ENCODE data around the gene DGKD. TPM values are rescaled to one million over a fixed set of nuclear protein-coding genes. Genes with fewer than 3 reads are reported as not detected.
"Not testable (repeated sequence)": the region's sequence is repeated elsewhere in the genome, so short reads cannot be mapped to it uniquely, and the experiment has no call there.

DGKD gene
- total RNA-seq, 1 experiment from 2014 or later, result 28.2 TPM

DNA sequence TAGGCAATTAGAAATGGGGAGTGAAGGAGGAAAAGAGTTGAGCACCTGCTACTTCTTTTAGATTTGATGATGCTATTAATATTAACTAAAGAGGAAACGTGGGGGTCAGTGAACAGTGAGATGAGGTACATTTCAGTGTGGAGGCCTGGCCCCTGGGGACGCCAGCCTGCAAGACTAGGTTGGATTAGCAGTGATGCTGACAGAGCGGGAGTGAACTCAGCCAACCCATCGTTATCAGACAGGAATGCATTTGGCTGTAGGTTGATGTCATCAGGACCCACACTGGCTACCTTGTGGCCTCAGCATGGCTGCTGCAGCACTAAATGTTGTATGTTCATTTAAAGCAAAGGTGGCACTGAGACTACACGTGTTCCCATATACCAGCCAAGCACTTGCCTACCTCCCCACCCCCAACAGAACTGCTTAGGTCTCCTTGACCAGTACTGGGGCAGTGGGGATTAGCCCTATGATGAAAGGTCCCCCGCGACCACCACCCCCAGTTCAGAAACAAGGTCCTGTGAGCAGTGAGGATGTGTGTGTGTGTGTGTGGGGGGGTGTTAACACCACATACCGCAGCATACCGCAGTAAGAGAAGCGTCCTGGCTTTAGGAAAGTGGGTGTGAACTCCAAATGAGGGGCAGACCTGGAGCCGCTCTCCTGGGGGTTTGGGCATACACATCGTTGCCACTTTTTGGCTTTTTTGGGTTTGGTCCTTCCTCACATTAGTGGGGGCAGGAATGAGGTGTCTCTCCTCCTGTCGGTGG is 26.0 kb downstream of the DGKD start:
- DNase-seq, result no peak
- peaks cover 4% of the 10 kb centered on the region; the same call in 1 of the 2 replicates for H3K36me3 ChIP-seq
- H3K27ac ChIP-seq, result no peak overlapping the region
- no peaks in the 10 kb centered on the region for H3K27me3 ChIP-seq
- H3K4me1 ChIP-seq, result peaks cover 12% of the 10 kb centered on the region; the same call in 1 of the 2 replicates
- no peak overlapping the region for H3K4me3 ChIP-seq
- H3K9me3 ChIP-seq (replicated peaks), result 0 out of 2 replicates have a peak, but pooled peaks cover 2% of the 10 kb centered on the region

GRCh38 chr2:233380995-233381637 is 26.8 kb downstream of the DGKD start:
- Histone ChIP-seq H3K36me3 (peaks cover 3% of the 10 kb centered on the region; the same call in 1 of the 2 replicates), H3K9me3 (replicated peaks) (0 out of 2 replicates have a peak, but pooled peaks cover 2% of the 10 kb centered on the region), H3K27ac (no peak overlapping the region), H3K27me3 (no peaks in the 10 kb centered on the region), H3K4me1 (peaks cover 8% of the 10 kb centered on the region; the same call in 1 of the 2 replicates), H3K4me3 (no peak overlapping the region)
- DNase-seq, result no peak

- Histone ChIP-seq H3K27ac (no peak overlapping the region), H3K4me1 (peaks cover 8% of the 10 kb centered on the region; the same call in 1 of the 2 replicates), H3K36me3 (no peaks in the 10 kb centered on the region), H3K4me3 (no peak overlapping the region), H3K9me3 (replicated peaks) (0 out of 2 replicates have a peak, but pooled peaks cover 2% of the 10 kb centered on the region), H3K27me3 (no peaks in the 10 kb centered on the region)
- no peak for DNase-seq
Observed at GRCh38 chr2:233381638-233381995, 27.3 kb downstream of the DGKD start.

GRCh38 chr2:233384015-233384414 is 29.7 kb downstream of the DGKD start:
- no peaks in the 10 kb centered on the region for H3K27me3 ChIP-seq
- H3K9me3 ChIP-seq (replicated peaks), result no peaks in the 10 kb centered on the region
- no peak overlapping the region for H3K4me3 ChIP-seq
- H3K4me1 ChIP-seq, result peaks cover 21% of the 10 kb centered on the region
- no peak for DNase-seq
- no peak overlapping the region for H3K27ac ChIP-seq
- H3K36me3 ChIP-seq, result no peaks in the 10 kb centered on the region

- Histone ChIP-seq H3K36me3 (no peaks in the 10 kb centered on the region), H3K9me3 (replicated peaks) (no peaks in the 10 kb centered on the region), H3K27ac (no peak overlapping the region), H3K27me3 (no peaks in the 10 kb centered on the region), H3K4me3 (no peak overlapping the region), H3K4me1 (peaks cover 21% of the 10 kb centered on the region)
- no peak for DNase-seq
Observed at GRCh38 chr2:233384811-233385488, 30.7 kb downstream of the DGKD start.

DNA sequence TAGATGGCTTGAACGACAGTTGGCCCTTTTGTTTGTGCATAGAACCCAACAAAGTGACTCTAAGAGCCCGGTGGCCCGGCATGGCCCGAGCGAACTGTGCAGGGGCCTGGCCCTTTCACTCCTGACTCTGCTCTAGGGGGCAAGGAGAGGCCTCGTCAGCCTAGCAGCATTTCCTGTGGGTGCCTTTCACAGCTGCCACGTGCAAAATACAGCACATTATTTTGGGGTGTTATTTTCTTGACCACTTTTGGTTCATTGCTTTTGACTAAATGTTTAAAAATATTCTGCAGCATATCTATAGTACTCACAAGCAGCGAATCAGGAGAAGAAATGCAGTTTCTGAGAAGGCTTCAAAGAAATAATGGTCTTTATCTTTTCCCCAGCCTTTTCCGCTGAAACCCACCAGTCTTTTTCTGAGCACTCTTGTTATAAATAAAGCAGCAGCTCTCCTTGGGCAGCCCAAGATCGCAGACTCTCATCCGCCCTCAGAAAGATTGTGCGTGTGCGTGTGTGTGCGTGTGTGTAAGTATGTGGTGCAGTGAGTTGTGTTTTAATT is 31.3 kb downstream of the DGKD start:
- Histone ChIP-seq H3K27me3 (no peaks in the 10 kb centered on the region), H3K27ac (no peak overlapping the region), H3K4me1 (peaks cover 21% of the 10 kb centered on the region), H3K9me3 (replicated peaks) (no peaks in the 10 kb centered on the region), H3K4me3 (no peak overlapping the region), H3K36me3 (no peaks in the 10 kb centered on the region; the same call in 1 of the 2 replicates)
- DNase-seq, result no peak

DNA sequence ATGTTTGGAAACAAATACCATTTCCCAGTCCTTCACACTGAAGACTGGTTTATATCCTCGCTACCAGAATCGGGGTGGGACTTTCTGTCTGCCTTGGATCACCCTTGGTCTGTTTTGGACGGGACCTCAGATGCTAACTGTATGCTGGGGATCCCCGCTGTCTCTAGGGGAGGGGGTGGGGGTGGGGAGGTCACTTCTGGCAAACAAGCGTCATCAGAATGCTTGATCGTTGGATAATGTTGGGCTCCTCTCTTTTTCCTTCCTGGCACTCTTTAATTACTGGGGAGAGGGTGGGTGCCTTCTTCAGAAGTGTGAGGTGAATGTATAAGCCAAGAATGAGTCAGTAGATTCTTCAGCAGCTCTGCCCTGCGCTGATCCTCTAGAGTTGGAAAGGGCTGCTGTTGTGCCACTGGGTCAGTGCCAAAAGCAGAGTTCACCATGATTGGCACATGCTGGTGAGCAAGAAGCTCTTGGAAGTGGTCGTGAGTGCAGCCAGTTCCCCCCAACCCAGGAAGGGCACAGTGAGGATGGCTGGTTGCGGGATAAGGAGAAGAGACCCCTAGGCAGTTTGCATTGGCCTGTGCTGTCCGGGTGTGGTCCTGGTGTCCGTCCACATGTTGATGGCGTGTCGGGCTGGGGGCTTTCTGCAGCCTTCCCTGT is 32.2 kb downstream of the DGKD start:
- Histone ChIP-seq H3K36me3 (peaks cover 2% of the 10 kb centered on the region; the same call in 1 of the 2 replicates), H3K4me1 (peaks cover 21% of the 10 kb centered on the region), H3K4me3 (no peak overlapping the region), H3K27me3 (no peaks in the 10 kb centered on the region), H3K27ac (no peak overlapping the region), H3K9me3 (replicated peaks) (no peaks in the 10 kb centered on the region)
- DNase-seq, result no peak

GRCh38 chr2:233387225-233387624 is 32.9 kb downstream of the DGKD start:
- Histone ChIP-seq H3K4me3 (peak overlapping the region; percentile 29; the same call in 1 of the 2 replicates), H3K27ac (peak overlapping the region; percentile 25; the same call in 1 of the 2 replicates), H3K9me3 (replicated peaks) (no peaks in the 10 kb centered on the region), H3K36me3 (peaks cover 3% of the 10 kb centered on the region; the same call in 1 of the 2 replicates), H3K27me3 (no peaks in the 10 kb centered on the region), H3K4me1 (peaks cover 20% of the 10 kb centered on the region)
- no peak for DNase-seq

DNA sequence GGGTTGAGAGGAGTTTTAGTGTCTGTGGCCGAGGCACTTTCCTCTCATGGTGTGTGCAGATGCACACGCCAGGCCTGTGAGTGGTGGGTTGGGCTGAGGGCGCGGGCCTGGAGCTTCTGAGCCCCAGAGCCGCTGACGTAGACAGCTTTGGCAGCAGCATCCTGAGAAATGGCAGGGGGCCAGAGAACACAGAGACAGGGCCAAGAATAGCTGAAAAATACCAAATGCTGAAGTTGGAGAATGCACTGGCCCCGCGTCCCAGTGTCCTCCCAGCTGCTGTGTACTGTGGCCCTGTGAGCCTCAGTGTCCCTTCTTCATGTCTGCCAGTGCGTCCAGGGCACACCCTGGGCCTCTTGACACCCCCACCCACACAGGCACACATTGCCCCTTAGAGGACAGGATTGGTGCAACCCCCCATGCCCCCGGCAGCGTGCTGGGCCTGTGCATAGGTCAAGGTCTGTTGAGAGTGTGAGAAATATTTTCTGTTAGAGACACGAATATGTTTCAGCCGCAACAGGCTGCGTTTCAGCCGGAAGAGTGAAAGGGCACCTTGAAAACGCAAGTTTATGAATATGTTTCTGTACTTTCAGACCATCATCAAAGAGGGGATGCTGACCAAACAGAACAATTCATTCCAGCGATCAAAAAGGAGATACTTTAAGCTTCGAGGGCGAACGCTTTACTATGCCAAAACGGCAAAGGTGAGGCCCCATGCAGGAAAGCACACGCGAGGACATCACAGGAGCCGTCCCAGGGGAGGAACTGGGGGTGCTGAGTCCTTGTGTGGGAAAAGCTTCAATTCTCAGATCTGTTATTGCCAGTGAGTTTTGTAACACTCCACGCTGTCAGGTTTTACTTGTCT is 33.6 kb downstream of the DGKD start:
- no peaks in the 10 kb centered on the region for H3K27me3 ChIP-seq
- peak overlapping the region; percentile 29; the same call in 1 of the 2 replicates for H3K4me3 ChIP-seq
- peak overlapping the region; percentile 25; the same call in 1 of the 2 replicates for H3K27ac ChIP-seq
- H3K4me1 ChIP-seq, result peaks cover 16% of the 10 kb centered on the region
- peak; percentile 91 to 93 for DNase-seq
- no peaks in the 10 kb centered on the region for H3K9me3 ChIP-seq (replicated peaks)
- H3K36me3 ChIP-seq, result peaks cover 3% of the 10 kb centered on the region; the same call in 1 of the 2 replicates

GRCh38 chr2:233389601-233390125 is 35.4 kb downstream of the DGKD start:
- H3K4me3 ChIP-seq, result no peak overlapping the region
- H3K27me3 ChIP-seq, result no peaks in the 10 kb centered on the region
- DNase-seq, result no peak
- peaks cover 9% of the 10 kb centered on the region; the same call in 1 of the 2 replicates for H3K36me3 ChIP-seq
- H3K27ac ChIP-seq, result no peak overlapping the region
- no peaks in the 10 kb centered on the region for H3K9me3 ChIP-seq (replicated peaks)
- H3K4me1 ChIP-seq, result peaks cover 16% of the 10 kb centered on the region

DNA sequence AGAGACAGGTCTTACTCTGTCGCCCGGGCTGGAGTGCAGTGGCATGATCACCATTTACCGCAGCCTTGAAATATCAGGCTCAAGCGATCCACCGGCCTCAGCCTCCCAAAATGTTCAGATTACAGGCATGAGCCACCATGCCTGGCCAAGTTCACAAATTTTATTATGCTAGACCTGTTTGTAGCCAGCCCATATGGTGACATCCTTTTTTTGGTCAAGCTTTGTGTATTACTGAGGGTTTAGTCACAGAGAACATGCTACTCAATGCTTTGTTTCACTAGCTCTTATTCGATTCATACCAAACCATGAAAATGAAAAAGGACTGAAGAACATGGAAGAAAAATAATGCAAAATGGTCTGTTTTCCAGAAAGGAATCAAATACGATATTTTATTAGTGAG is 41.4 kb downstream of the DGKD start:
- DNase-seq, result no peak
- Histone ChIP-seq H3K9me3 (replicated peaks) (no peaks in the 10 kb centered on the region), H3K36me3 (peaks cover 29% of the 10 kb centered on the region), H3K27me3 (no peaks in the 10 kb centered on the region), H3K27ac (no peak overlapping the region), H3K4me3 (no peak overlapping the region), H3K4me1 (no peaks in the 10 kb centered on the region)

DNA sequence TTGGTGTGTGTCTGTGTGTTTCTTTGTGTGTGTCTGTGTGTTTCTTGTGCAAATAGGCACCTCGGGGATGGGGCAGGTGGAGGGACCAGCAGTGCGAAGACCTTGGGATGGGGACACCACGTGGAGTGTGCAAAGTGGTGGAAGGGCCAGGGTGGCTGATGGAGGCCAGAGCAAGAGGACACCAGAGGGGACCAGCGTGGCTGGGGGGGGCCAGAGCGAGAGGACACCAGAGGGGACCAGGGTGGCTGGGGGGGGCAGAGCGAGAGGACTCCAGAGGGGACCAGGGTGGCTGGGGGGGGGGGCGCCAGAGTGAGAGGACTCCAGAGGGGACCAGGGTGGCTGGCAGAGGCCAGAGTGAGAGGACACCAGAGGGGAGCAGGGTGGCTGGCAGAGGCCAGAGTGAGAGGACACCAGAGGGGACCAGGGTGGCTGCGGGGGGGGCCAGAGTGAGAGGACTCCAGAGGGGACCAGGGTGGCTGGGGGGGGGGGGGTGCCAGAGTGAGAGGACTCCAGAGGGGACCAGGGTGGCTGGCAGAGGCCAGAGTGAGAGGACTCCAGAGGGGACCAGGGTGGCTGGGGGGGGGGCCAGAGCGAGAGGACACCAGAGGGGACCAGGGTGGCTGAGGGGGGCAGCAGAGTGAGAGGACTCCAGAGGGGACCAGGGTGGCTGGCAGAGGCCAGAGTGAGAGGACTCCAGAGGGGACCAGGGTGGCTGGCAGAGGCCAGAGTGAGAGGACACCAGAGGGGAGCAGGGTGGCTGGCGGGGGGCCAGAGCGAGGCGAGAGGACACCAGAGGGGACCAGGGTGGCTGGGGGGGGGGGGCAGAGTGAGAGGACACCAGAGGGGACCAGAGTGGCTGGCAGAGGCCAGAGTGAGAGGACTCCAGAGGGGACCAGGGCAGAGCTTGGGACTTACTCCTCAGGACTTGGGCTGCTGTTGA is 42.7 kb downstream of the DGKD start:
- DNase-seq; H3K27me3 ChIP-seq; H3K9me3 ChIP-seq (replicated peaks); H3K4me3 ChIP-seq; H3K27ac ChIP-seq; H3K4me1 ChIP-seq: not testable (repeated sequence)
- H3K36me3 ChIP-seq, result peaks cover 26% of the 10 kb centered on the region
